Endometrial microvascular endothelial cells (primary cell): ENCODE results near the gene PIH1D2. TPM values are rescaled to one million over a fixed set of nuclear protein-coding genes. Genes with fewer than 3 reads are reported as not detected.
"Not testable (repeated sequence)": the region's sequence is repeated elsewhere in the genome, so short reads cannot be mapped to it uniquely, and the experiment has no call there.

Source experiments
- in situ Hi-C: cut with HindIII; loops from 2 replicates; pipeline ENCODE4 v1.10.0; 2017; ENCODE audit warnings: low sequenced_read_pairs, low pct_unique_long_range_greater_than_20kb; ENCODE audit errors: inconsistent ontology term
- total RNA-seq: library from RNA; depleted of rRNA; stranded (reverse); fragments of >200 nt; gene quantifications from one replicate; pipeline ENCODE4 v1.2.3, GENCODE V29; 2015; ENCODE audit errors: inconsistent ontology term

The PIH1D2 gene
- 0.37 TPM for total RNA-seq

GRCh38 chr11:112073941-112074811 lies at the start of gene PIH1D2, which contains the start of gene NKAPD1:
PIH1D2 (minus strand) TSS chr11:112074017; CDS start chr11:112073174, 843 bp downstream.
NKAPD1 (plus strand) TSS chr11:112074299; CDS start chr11:112075575, 1,276 bp downstream.
- in situ Hi-C loops = no loop called here

GRCh38 chr11:112123129-112123528 lies 49.3 kb upstream of the PIH1D2 start:
- in situ Hi-C loops = no loop called here

- in situ Hi-C loops = no loop called here
Measured at GRCh38 chr11:112121981-112122615, 48.3 kb upstream of the PIH1D2 start.

- in situ Hi-C loops = no loop called here
Measured at GRCh38 chr11:112118176-112118575, 44.4 kb upstream of the PIH1D2 start.

- in situ Hi-C loops = no loop called here
Measured at GRCh38 chr11:112115386-112115785, 41.6 kb upstream of the PIH1D2 start.

GRCh38 chr11:112114460-112114859 lies 40.6 kb upstream of the PIH1D2 start:
- in situ Hi-C loops = no loop called here

- in situ Hi-C loops = no loop called here
Measured at GRCh38 chr11:112113539-112114457, 40.0 kb upstream of the PIH1D2 start.

- in situ Hi-C loops = no loop called here
Measured at GRCh38 chr11:112106070-112106469, 32.3 kb upstream of the PIH1D2 start.

GRCh38 chr11:112103446-112103845 lies 29.6 kb upstream of the PIH1D2 start:
- in situ Hi-C loops = no loop called here

GRCh38 chr11:112100462-112100861 lies 26.6 kb upstream of the PIH1D2 start:
- in situ Hi-C loops = no loop called here

GRCh38 chr11:112097734-112098528 lies 24.1 kb upstream of the PIH1D2 start:
- in situ Hi-C loops = no loop called here

GRCh38 chr11:112096194-112096593 lies 22.4 kb upstream of the PIH1D2 start:
- in situ Hi-C loops = no loop called here

GRCh38 chr11:112095302-112095701 lies 21.5 kb upstream of the PIH1D2 start:
- in situ Hi-C loops = not testable (repeated sequence)

- in situ Hi-C loops = no loop called here
Measured at GRCh38 chr11:112087212-112087611, 13.4 kb upstream of the PIH1D2 start.

- in situ Hi-C loops = no loop called here
Measured at GRCh38 chr11:112086422-112087191, 12.8 kb upstream of the PIH1D2 start, which contains the start of the genes SDHD and TIMM8B. SDHD (plus strand) TSS chr11:112086873; CDS start chr11:112086908, 35 bp downstream. TIMM8B (minus strand) TSS chr11:112086756; CDS start chr11:112086723, 33 bp downstream.

- in situ Hi-C loops = no loop called here
Measured at GRCh38 chr11:112085822-112086421, 12.1 kb upstream of the PIH1D2 start.

GRCh38 chr11:112082729-112083128 lies 8.9 kb upstream of the PIH1D2 start:
- in situ Hi-C loops = no loop called here
